SU-DHL-6 (cell line): ENCODE measurements around the gene SLC4A1.

Source experiments
- H2AFZ ChIP-seq: fragments of 200-600 bp; sonication (generic); 2 replicates; pipeline ENCODE4 v1.6.1; 2014; ENCODE audit warnings: low read depth, mild to moderate bottlenecking, moderate library complexity, mixed read lengths, antibody characterized with exemption, low read length; ENCODE audit not compliant: severe bottlenecking
- H3F3A ChIP-seq: fragments of 200-600 bp; shearing (Covaris generic); 2 replicates; pipeline ENCODE4 v1.6.0; 2016; ENCODE audit warnings: antibody characterized with exemption, mild to moderate bottlenecking; ENCODE audit not compliant: insufficient read depth
- H3K27ac ChIP-seq: fragments of 200-600 bp; sonication (generic); 2 replicates; pipeline ENCODE4 v1.5.1; 2016; ENCODE audit warnings: low read depth, mild to moderate bottlenecking, low read length, moderate library complexity, mixed read lengths
- H3K27me3 ChIP-seq: fragments of 200-600 bp; sonication (generic), shearing (Covaris generic); 2 replicates; pipeline ENCODE4 v1.6.0; 2014; ENCODE audit warnings: mild to moderate bottlenecking, low read length
- H3K36me3 ChIP-seq: fragments of 200-600 bp; sonication (generic); 2 replicates; pipeline ENCODE4 v1.6.1; 2014; ENCODE audit warnings: mild to moderate bottlenecking, low read length, mixed read lengths
- H3K4me2 ChIP-seq: fragments of 300-600, 200-600 bp; shearing (Covaris generic), sonication (generic); 2 replicates; pipeline ENCODE4 v1.6.0; 2014; ENCODE audit warnings: low read length, low read depth, mild to moderate bottlenecking; ENCODE audit not compliant: poor library complexity, severe bottlenecking
- H3K4me3 ChIP-seq: fragments of 200-600 bp; sonication (generic); 2 replicates; pipeline ENCODE4 v1.5.1; 2014; ENCODE audit warnings: antibody characterized with exemption, low read length, mild to moderate bottlenecking, mixed read lengths; ENCODE audit not compliant: insufficient read depth, poor library complexity, severe bottlenecking
- H3K79me2 ChIP-seq: fragments of 200-600 bp; sonication (generic); 2 replicates; pipeline ENCODE4 v1.6.1; 2014; ENCODE audit warnings: mild to moderate bottlenecking, low read length, moderate library complexity; ENCODE audit not compliant: insufficient read depth
- H3K9ac ChIP-seq: fragments of 200-600 bp; sonication (generic); 2 replicates; pipeline ENCODE4 v1.7.0; 2014; ENCODE audit warnings: mild to moderate bottlenecking, low read length
- H3K9me2 ChIP-seq: fragments of 200-600 bp; sonication (generic); replicated peaks from 2 replicates; pipeline ENCODE4 v1.6.1; 2014; ENCODE audit warnings: low read length; ENCODE audit not compliant: insufficient read depth
- H3K9me3 ChIP-seq: fragments of 200-600 bp; sonication (generic); 2 replicates; pipeline ENCODE4 v1.6.1; 2014; ENCODE audit warnings: low read length, mixed read lengths; ENCODE audit not compliant: insufficient read depth
- H4K20me1 ChIP-seq: fragments of 200-600 bp; sonication (generic); 2 replicates; pipeline ENCODE4 v1.6.1; 2014; ENCODE audit warnings: low read depth, mild to moderate bottlenecking, antibody characterized with exemption, low read length, moderate library complexity, mixed read lengths
- EZH2phosphoT487 ChIP-seq: fragments of 200-600 bp; sonication (generic), shearing (Covaris generic); conservative IDR thresholded peaks from 2 replicates; pipeline ENCODE4 v1.6.1; 2018; ENCODE audit warnings: mild to moderate bottlenecking, antibody characterized with exemption, low read length, moderate library complexity, mixed read lengths
- TF ChIP-seq, protein P1 (sequence below): fragments of 200-600 bp; sonication (generic); IDR thresholded peaks from one replicate; pipeline ENCODE4 v1.5.1; 2017; ENCODE audit warnings: antibody characterized with exemption, mild to moderate bottlenecking, low read length, moderate library complexity; ENCODE audit not compliant: insufficient read depth, poor library complexity, severe bottlenecking

SLC4A1 gene

DNA sequence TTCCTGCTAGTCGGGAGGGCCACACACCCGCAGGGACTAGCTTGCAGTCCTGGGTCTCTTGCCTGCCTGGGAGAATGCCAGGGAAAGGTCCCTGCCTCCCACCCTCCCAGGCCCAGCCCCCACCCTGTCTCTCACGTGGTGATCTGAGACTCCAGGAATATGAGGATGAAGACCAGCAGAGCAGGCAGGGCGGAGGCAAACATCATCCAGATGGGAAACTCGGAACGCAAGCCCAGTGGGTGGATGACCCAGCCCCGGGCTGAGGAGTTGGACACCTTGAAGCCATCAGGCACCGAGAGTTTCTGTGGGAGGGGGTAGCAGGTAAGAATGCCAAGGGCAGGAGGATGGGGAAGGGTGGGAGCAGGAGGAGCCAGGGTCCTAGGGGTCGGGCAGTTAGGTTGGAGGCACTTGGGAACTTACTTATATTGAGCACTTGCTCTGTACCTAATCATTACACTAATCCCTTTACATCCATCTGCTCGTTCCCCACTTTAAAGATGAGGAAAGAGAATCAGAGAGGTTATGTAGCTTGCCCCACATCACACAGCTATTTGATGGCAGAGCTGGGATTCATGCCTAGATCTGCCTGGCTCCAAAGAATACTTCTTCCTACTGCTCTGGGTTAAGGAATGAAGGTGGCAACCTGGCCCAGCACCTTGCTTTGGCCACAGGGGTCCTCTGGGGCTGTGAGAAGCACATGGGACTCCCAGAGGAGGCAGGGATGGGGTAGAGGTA is 13.4 kb downstream of the SLC4A1 start:
- H3K27ac ChIP-seq = no peak overlapping the region
- H3K36me3 ChIP-seq = no peaks in the 10 kb centered on the region
- no peaks in the 10 kb centered on the region for H3K9me3 ChIP-seq

DNA sequence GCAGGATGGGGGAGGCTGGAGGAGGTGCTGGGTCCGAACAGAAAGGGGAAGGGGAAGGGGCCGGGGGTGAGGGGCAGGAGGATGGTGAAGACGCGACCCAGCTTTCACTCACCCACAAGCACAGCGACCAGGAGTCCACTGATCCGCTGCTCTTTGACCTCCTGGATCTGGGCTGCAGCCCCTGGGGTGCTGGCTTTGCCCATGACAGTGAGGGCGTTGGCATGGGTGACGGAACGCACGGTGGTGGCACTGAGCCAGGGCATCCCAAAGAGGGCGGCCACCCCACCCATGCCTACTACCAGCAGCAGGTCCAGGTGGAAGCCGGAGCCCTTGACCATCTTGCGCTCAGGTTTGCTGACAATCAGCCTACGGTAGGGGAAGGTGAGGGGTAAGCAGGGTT is 14.9 kb downstream of the SLC4A1 start:
- Histone ChIP-seq H3K9me3 (no peaks in the 10 kb centered on the region), H3K9ac (no peak overlapping the region), H3K79me2 (no peaks in the 10 kb centered on the region), H4K20me1 (no peaks in the 10 kb centered on the region), H3K36me3 (no peaks in the 10 kb centered on the region), H2AFZ (no peak overlapping the region), H3K4me3 (no peak overlapping the region), H3K4me2 (no peak overlapping the region), H3K27me3 (no peaks in the 10 kb centered on the region), H3K9me2 (no peaks in the 10 kb centered on the region), H3F3A (no peaks in the 10 kb centered on the region), H3K27ac (no peak overlapping the region)
- TF ChIP-seq, protein P1, sequence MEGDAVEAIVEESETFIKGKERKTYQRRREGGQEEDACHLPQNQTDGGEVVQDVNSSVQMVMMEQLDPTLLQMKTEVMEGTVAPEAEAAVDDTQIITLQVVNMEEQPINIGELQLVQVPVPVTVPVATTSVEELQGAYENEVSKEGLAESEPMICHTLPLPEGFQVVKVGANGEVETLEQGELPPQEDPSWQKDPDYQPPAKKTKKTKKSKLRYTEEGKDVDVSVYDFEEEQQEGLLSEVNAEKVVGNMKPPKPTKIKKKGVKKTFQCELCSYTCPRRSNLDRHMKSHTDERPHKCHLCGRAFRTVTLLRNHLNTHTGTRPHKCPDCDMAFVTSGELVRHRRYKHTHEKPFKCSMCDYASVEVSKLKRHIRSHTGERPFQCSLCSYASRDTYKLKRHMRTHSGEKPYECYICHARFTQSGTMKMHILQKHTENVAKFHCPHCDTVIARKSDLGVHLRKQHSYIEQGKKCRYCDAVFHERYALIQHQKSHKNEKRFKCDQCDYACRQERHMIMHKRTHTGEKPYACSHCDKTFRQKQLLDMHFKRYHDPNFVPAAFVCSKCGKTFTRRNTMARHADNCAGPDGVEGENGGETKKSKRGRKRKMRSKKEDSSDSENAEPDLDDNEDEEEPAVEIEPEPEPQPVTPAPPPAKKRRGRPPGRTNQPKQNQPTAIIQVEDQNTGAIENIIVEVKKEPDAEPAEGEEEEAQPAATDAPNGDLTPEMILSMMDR = no peak
- TF ChIP-seq EZH2phosphoT487 = no peak

More for the DNA sequence above, 13.4 kb downstream of the SLC4A1 start:
- no peaks in the 10 kb centered on the region for H3F3A ChIP-seq
- H3K9ac ChIP-seq = no peak overlapping the region
- no peaks in the 10 kb centered on the region for H3K79me2 ChIP-seq
- H2AFZ ChIP-seq = no peak overlapping the region
- no peaks in the 10 kb centered on the region for H3K9me2 ChIP-seq
- H3K4me3 ChIP-seq = no peak overlapping the region
- no peak overlapping the region for H3K4me2 ChIP-seq
- no peaks in the 10 kb centered on the region for H3K27me3 ChIP-seq
- TF ChIP-seq EZH2phosphoT487 = no peak
- TF ChIP-seq, protein P1 = no peak
- no peaks in the 10 kb centered on the region for H4K20me1 ChIP-seq

DNA sequence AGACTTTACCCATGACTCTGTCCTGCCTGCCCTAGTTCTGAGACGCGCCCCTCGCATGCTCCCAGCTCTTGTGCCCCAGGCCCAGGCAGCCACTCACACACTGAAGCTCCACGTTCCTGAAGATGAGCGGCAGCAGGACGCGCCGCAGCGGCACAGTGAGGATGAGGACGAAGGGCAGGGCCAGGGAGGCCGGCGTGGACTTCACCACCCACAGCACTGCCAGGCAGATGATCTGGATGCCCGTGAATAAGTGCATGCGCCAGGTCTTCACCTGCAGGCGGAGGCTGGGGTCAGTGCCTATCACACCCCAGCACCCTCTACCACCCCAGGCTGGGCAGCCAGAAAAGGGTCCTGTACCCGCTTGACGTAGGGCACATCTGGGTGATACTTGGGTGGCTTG is 16.9 kb downstream of the SLC4A1 start:
- Histone ChIP-seq H2AFZ (no peak overlapping the region), H3K4me2 (no peak overlapping the region), H3K27me3 (no peaks in the 10 kb centered on the region), H3K27ac (no peak overlapping the region), H3K9me2 (no peaks in the 10 kb centered on the region), H3F3A (no peaks in the 10 kb centered on the region), H3K9me3 (no peaks in the 10 kb centered on the region), H3K9ac (no peak overlapping the region), H3K4me3 (no peak overlapping the region), H3K36me3 (no peaks in the 10 kb centered on the region), H4K20me1 (no peaks in the 10 kb centered on the region), H3K79me2 (no peaks in the 10 kb centered on the region)
- no peak for TF ChIP-seq EZH2phosphoT487
- TF ChIP-seq, protein P1 = no peak
